Retinal pigment epithelial cell (primary cell): ENCODE results near the gene UBE2J2.

Experiments
- DNase-seq: peaks from one replicate; pipeline ENCODE4 v3.0.0-alpha.2; 2010; ENCODE audit warnings: low read depth
- H3K4me3 ChIP-seq: 2 replicates; pipeline ENCODE4 v1.5.1; 2011; ENCODE audit warnings: mild to moderate bottlenecking, low read length, control low read depth, moderate library complexity
- TF ChIP-seq, protein P1 (sequence below): conservative IDR thresholded peaks from 2 replicates; pipeline ENCODE4 v1.5.1; 2011; ENCODE audit warnings: low read depth, low read length, control low read depth, inconsistent platforms

The UBE2J2 gene

DNA sequence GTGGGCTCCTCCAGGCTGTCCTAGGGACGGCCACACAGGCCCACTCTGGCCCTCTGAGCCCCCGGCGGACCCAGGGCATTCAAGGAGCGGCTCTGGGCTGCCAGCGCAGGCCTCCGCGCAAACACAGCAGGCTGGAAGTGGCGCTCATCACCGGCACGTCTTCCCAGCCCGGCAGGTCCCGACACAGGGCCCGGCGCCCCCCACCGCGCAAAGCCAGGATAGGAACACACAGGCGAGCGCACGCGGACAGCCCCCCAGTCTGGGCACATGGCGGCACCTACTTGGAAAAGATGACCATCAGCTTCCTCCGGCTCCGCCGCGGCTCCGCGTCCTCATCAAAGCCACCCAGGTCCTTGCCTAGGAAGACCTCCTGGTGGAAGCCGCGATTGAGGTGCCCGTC is 45.5 kb downstream of the UBE2J2 start:
- DNase-seq = no peak
- no peak overlapping the region for H3K4me3 ChIP-seq
- TF ChIP-seq, protein P1, sequence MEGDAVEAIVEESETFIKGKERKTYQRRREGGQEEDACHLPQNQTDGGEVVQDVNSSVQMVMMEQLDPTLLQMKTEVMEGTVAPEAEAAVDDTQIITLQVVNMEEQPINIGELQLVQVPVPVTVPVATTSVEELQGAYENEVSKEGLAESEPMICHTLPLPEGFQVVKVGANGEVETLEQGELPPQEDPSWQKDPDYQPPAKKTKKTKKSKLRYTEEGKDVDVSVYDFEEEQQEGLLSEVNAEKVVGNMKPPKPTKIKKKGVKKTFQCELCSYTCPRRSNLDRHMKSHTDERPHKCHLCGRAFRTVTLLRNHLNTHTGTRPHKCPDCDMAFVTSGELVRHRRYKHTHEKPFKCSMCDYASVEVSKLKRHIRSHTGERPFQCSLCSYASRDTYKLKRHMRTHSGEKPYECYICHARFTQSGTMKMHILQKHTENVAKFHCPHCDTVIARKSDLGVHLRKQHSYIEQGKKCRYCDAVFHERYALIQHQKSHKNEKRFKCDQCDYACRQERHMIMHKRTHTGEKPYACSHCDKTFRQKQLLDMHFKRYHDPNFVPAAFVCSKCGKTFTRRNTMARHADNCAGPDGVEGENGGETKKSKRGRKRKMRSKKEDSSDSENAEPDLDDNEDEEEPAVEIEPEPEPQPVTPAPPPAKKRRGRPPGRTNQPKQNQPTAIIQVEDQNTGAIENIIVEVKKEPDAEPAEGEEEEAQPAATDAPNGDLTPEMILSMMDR = no peak

DNA sequence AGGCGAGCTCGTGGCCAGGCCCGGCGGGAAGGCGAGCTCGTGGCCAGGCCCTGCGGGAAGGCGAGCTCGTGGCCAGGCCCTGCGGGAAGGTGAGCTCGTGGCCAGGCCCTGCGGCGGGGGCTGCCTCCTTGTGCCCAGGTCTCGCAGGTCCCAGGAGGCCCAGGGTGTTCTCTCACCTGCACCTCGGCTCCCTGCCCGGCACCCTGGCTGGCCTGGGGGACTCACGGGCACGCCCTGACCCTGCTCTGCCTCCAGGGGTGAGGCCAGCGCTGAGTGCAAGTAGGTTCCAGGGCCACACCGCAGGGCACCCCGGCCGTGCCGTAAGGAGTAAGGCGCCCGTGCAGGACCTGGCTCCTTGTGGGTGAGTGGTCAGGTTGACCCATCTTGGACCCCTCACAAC is 46.3 kb downstream of the UBE2J2 start:
- TF ChIP-seq, protein P1 = no peak
- DNase-seq = no peak
- no peak overlapping the region for H3K4me3 ChIP-seq

DNA sequence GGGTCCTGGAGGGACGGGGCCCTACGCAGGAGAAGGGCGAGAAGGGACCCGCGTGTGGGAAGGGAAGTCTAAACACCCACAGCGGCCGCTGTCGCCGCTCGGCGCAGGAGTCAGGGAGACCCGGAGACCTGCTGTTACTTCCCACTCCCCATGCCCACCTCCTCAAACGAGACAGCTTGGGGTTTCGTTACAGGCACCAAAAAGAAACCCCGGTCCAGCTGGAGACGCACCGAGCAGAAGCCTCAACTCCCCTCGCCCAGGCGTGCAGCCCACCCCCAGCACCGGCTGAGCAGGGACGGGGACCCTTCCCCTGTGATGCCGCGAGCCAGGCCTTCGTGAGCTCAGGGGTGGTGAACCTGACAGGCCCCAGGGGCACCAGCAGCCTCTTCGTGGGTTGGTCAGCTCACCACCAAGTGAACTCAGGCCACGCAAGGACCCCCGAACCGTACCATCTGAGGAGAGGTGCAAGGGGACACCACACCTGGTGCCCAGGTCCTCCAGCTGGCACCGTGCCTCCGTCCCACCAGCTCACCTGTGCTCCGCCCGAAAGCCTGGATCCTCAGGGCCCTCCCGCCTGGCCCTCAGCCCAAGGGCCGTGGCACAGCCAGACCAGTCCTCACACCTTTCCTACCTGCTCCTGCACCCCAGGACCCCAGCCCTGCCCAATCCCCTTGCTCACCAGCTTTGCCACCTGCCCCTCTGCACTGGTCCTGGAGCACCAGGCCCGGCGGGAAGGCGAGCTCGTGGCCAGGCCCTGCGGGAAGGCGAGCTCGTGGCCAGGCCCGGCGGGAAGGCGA is 46.9 kb downstream of the UBE2J2 start:
- TF ChIP-seq, protein P1 = no peak
- no peak for DNase-seq
- no peak overlapping the region for H3K4me3 ChIP-seq

DNA sequence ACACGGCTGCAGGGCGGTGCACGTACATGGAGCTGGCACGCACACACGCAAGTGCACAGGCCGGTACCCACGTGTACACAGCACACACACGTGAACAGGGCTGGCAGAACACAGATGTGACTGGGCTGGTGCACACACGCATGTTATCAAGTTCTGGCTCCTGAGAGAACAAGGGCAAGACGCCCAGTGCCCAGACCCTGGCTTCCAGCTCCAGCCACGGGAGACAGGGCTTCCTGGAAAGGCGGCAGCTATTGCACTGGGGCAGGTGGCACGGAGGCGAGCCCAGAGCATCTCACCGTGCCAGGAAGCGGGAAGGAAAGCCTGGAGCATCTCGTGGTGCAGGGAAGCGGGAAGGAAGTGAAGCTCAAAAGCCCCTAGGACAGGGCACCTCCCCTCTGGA is 47.7 kb downstream of the UBE2J2 start:
- TF ChIP-seq, protein P1 = no peak
- DNase-seq = no peak
- no peak overlapping the region for H3K4me3 ChIP-seq

DNA sequence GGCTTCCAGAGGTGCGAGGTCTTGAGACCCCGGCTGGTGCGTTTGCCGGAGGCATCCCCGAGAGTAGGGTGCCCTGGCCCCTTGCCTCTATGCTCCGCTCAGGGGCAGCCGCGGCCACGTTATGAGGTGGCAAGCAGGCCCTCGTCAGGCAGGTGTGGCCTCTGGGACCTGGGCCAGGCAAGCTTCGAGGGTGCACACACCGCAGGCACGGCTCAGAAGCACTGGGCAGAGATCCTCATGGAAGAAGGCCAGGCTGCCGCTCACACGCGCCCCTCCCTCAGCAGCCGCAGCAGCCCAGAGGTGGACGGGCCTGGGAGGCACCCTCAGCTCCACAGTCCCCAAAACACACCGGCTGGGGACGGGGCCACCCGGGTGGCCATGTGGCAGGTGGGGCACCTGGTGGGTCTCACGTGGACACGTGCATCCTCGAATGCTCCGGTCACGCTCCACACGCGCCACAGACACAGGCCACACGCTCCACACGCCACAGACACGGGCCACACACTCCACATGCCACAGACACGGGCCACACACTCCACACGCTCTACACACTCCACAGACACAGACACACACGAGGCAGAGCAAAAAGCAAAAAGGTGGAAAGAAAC is 48.3 kb downstream of the UBE2J2 start:
- TF ChIP-seq, protein P1 = no peak
- DNase-seq = no peak
- H3K4me3 ChIP-seq = no peak overlapping the region

DNA sequence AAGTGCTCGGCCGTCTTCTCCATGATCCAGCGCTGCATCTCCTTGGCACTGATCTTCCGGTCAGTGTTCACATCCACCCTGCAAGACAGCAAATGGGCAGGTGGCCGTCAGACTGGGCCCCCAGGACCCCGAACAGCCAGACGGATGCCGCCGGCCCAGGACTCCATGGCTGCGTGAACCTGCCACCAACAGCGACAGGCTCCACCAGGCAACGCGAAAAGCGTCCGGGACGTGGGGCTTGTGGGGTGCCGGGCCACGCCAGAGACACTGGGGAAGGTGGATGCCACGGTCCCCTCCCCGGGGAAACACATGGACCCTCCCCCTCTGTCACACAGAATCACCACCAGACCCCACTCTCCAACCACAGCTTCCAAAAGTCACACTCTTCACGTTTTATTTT is 49.8 kb downstream of the UBE2J2 start:
- TF ChIP-seq, protein P1 = no peak
- no peak overlapping the region for H3K4me3 ChIP-seq
- DNase-seq = no peak

DNA sequence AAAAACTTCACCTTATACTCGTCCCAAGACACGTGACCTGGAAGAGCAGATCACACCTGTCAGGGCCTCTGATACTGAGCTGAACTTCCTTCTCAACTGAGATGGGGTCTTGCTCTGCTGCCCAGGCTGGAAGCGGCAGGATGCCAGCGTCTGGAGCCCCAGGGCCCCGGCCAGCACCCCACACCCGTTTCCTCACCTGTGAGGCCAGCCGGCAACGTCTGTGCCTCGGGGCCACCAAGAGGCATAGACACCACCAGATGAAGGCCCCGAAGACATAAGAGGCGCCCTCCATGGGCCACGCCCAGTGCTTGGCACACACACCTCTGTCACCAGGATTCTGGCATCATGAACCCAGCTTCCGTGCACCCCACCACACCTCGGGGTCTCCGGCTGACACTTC is 50.3 kb downstream of the UBE2J2 start:
- DNase-seq = no peak
- H3K4me3 ChIP-seq = no peak overlapping the region
- TF ChIP-seq, protein P1 = no peak
